Stimulated activated CD8-positive, alpha-beta memory T cell treated with anti-CD3 and anti-CD28 coated beads, Interleukin-12 subunit alpha, Interleukin-12 subunit beta, amount 100 ng/mL, for 4 hours (primary cell): ENCODE data around the gene TRAPPC2L.
"Not testable (repeated sequence)": the region's sequence is repeated elsewhere in the genome, so short reads cannot be mapped to it uniquely, and the experiment has no call there.

Source experiments
- DNase-seq: peaks from one replicate; pipeline ENCODE4 v3.0.0-alpha.2; 2020; ENCODE audit warnings: low read depth

The TRAPPC2L gene

GRCh38 chr16:88878967-88879787 is 22.2 kb downstream of the TRAPPC2L start:
- DNase-seq, result no peak

GRCh38 chr16:88879788-88880055 is 22.8 kb downstream of the TRAPPC2L start:
- no peak for DNase-seq

- DNase-seq, result no peak
These were observed 23.5 kb downstream of the TRAPPC2L start for GRCh38 chr16:88880226-88881006.

- DNase-seq, result no peak
These were observed 24.2 kb downstream of the TRAPPC2L start for GRCh38 chr16:88881007-88881615.

- DNase-seq, result no peak
These were observed 24.9 kb downstream of the TRAPPC2L start for GRCh38 chr16:88881675-88882357.

- DNase-seq, result no peak
These were observed 25.6 kb downstream of the TRAPPC2L start for GRCh38 chr16:88882358-88883030.

- DNase-seq, result no peak
These were observed 26.4 kb downstream of the TRAPPC2L start for GRCh38 chr16:88883117-88883895.

- no peak for DNase-seq
These were observed 27.0 kb downstream of the TRAPPC2L start for GRCh38 chr16:88883946-88884345.

GRCh38 chr16:88884569-88885271 is 27.8 kb downstream of the TRAPPC2L start:
- DNase-seq, result no peak

GRCh38 chr16:88885693-88886280 is 28.9 kb downstream of the TRAPPC2L start:
- no peak for DNase-seq

GRCh38 chr16:88886420-88886844 is 29.5 kb downstream of the TRAPPC2L start:
- no peak for DNase-seq

- no peak for DNase-seq
These were observed 30.1 kb downstream of the TRAPPC2L start for GRCh38 chr16:88886845-88887521.

- no peak for DNase-seq
These were observed 31.1 kb downstream of the TRAPPC2L start for GRCh38 chr16:88888057-88888456.

GRCh38 chr16:88888461-88889387 is 31.8 kb downstream of the TRAPPC2L start:
- DNase-seq, result no peak

GRCh38 chr16:88889702-88890352 is 32.9 kb downstream of the TRAPPC2L start:
- DNase-seq, result not testable (repeated sequence)

GRCh38 chr16:88891083-88891482 is 34.2 kb downstream of the TRAPPC2L start:
- no peak for DNase-seq

- DNase-seq, result no peak
These were observed 35.1 kb downstream of the TRAPPC2L start for GRCh38 chr16:88892065-88892464.
